GM19193 (cell line): Measurements from ENCODE around the gene RDM1.

ENCODE experiments used
- POLR2A ChIP-seq: IDR thresholded peaks from 4 replicates; pipeline ENCODE4 v1.6.1; 2011; ENCODE audit not compliant: insufficient read depth, insufficient read length; ENCODE audit errors: extremely low read depth

Gene RDM1

GRCh38 chr17:35913609-35914008 is 17.0 kb downstream of the RDM1 start:
- TF ChIP-seq POLR2A: no peak

DNA sequence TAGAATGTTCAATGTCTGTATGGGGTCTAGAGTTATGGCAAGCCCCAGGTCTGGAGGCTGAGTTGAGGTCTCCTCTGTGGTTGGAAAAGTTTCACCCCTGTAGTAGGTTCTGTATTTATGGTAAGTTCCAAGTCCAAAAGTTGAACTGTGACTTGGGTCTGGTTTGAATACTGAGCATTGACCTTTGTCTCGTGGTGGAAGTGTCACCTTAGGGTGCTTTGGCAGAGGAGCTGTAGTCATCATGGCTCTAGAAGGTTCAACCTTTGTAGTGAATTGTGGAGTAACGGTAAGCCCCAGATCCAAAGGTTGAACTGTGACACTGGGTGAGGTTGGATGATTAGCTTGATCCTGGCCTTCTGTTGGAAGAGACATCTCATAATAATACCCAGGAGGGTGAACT is 17.6 kb downstream of the RDM1 start:
- TF ChIP-seq POLR2A: no peak

DNA sequence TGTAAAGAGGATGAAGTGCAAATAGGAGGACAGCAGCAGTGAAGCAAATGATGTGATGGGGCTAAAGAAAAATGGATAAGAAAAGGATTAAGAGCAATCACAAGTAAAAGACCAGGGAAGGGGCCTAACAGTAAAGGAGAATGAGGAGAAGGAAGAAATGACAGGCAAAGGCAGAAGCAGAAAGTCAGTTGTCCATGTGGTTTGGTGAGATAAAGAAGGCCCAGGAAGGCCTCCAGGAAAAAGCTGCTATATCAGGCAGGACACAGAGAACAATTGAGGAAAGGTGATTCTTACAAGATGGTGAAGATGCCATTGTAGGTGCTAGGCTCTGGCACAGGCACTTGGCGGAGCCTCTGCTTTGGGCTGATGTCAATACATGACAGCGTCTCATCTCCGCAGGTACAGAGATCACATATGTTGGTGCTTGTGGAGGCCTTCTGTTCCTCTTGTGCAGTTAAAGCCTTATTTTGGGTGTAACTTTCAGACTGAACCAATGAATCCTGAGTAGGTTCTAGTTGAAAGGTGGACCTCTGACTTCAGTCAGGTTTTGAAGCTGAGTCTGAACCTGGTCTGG is 18.1 kb downstream of the RDM1 start:
- TF ChIP-seq POLR2A: no peak

DNA sequence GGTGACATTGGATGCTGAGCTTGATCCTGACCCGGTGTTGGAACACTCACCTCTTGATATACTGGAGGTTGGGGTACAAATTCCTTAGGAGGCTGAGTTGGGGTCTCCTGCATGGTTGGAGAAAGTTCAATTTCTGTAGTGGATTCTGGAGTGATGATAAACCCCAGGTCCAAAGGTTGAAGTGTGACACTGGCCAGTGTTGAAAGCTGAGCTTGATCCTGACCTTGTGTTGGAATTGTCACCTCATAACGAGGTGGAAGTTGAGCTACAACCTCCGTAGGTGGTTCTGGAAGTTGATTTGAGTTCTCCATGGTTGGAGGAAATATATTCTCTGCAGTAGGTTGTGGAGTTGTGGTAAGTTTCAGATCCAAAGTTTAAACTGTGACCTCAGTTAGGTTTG is 21.2 kb downstream of the RDM1 start:
- no peak for TF ChIP-seq POLR2A

DNA sequence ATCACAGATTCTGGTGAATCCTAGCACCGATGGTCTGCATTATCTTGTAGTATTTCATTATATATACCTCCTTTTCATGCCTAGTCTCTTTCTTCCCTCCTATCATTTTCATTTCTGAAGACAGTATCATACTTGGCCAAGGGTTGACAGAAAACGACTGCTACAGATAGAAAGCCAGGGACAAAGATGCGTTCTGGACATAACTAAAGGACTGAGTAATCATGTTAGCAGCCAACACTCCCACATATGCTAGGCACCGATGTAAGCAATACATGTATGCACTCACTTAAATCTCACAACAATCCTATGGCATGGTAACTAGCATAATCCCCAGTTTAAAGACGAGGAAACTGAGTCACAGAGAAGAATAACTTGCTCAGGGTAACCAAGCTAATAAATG is 22.9 kb downstream of the RDM1 start:
- no peak for TF ChIP-seq POLR2A

GRCh38 chr17:35906926-35907637 is 23.5 kb downstream of the RDM1 start:
- no peak for TF ChIP-seq POLR2A

DNA sequence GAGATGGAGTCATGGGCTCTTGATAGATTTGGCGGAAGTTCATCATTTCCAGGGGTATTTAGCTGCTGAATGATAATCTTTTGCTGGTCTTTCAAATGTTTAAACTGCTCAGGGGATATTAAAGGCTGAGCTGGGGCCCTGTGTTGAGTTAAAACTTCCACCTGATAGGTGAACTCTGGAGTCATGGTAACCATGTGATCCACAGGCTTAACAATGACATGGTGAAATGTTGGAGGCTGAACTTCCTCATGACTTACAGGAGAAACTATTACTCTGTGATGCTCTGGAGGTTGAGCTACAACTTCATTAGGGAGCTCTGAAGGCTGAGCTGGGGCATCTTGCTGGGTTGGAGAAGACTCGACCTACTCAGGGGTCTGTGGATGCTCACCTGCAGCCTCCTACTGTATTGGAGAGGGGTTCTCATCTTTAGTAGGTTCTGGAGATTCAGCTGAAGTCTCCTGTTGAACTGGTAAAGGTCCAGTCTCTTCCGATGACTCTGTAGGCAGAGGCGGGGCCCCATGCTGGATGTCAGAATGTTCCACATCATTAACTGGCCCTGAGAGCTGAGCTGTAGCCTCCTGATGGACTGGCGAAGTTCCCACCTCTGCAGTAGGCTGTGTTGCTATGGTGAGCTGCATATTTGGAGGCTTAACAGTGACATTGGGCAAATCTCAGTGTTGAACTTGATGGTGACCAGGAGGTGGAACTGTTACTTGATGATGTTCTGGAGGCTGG is 24.2 kb downstream of the RDM1 start:
- no peak for TF ChIP-seq POLR2A

- TF ChIP-seq POLR2A: no peak
These were observed 27.1 kb downstream of the RDM1 start for GRCh38 chr17:35903451-35903850.

DNA sequence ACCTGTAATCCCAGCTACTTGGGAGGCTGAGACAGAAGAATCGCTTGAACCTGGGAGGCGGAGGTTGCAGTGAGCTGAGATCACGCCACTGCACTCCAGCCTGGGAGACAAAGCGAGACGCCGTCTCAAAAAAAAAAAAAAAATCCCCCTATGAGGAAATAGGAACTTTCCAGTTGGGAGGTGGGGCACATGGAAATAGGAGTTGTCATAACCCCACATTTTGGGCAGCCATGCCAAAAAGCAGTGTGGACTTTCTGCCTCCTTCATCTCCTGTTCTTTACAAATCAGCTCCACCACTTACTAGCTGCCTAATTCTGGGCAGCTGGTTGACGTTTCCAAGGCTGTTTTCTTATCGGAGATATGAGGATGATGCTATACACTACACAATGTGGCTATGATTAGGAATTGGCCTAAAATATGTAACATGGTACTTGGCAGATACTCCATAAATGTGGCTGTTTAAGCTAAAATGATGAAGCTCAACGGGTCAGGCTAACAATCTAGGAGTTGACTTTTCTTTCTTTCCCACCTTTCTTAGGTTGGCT is 28.9 kb downstream of the RDM1 start:
- no peak for TF ChIP-seq POLR2A

- no peak for TF ChIP-seq POLR2A
These were observed 29.7 kb downstream of the RDM1 start for GRCh38 chr17:35900708-35901480.

DNA sequence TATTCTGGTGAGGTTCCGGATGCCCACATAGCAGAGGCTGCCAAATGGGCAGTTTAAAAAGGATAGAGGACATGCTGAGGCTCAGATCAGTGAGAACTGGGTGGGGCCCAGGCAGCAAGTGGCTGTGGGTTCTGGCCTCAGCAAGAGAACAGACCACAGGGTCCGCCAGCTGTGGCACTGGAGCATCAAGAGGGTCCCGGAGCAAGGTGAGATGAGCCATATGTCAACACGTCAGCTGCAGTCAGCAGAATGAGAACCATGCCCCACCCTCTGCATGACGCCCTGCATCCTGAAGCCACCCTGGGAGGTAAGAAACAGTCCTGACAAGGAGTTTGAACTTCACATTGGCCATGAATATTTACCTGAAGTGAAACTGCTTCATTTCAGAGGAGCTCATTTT is 30.3 kb downstream of the RDM1 start:
- TF ChIP-seq POLR2A: no peak

GRCh38 chr17:35898283-35899070 is 32.1 kb downstream of the RDM1 start:
- TF ChIP-seq POLR2A: no peak

- TF ChIP-seq POLR2A: no peak
These were observed 34.7 kb downstream of the RDM1 start for GRCh38 chr17:35895636-35896587.
